Hepatocyte (in vitro differentiated cells): ENCODE results near the gene MYH16.

Source experiments
- CTCF ChIP-seq: fragments of 200-600 bp; sonication (generic); IDR thresholded peaks from 2 replicates; pipeline ENCODE4 v1.5.1; 2016; ENCODE audit warnings: antibody characterized with exemption, mild to moderate bottlenecking; ENCODE audit not compliant: poor library complexity
- EZH2 ChIP-seq: fragments of 200-600 bp; sonication (generic); IDR thresholded peaks from 2 replicates; pipeline ENCODE4 v1.6.1; 2016; ENCODE audit warnings: antibody characterized with exemption, mild to moderate bottlenecking, borderline replicate concordance

DNA sequence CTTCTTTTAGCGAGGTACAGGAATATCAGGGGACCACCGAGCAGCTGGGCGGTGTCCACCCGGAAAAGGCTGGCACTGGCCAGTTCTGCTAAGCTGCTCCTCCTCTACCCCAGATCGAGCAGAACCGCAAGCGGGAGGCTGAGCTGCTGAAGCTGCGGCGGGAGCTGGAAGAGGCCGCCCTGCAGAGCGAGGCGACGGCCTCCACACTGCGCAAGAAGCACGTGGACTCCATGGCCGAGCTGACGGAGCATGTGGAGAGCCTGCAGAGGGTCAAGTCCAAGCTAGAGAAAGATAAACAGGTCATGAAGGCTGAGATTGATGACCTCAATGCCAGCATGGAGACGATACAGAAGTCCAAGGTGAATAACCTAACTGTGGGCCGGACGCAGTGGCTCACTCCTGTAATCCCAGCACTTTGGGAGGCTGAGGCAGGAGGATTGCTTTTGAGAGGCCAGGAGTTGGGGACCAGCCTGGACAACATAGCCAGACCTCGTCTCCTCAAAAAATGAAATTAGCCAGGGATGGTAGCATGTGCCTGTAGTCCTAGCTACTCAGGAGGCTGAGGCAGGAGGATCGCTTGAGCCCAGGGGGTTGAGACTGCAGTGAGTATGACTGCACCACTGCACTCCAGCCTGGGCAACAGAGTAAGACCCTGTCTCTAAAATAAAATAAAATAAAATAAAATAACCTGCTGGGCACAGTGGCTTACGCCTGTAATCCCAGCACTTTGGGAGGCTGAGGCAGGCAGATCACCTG lies 15.3 kb downstream of the MYH16 start:
- TF ChIP-seq EZH2 (no peak), CTCF (no peak)
